ENCODE results near the gene MRM2. TPM values are rescaled to one million over a fixed set of nuclear protein-coding genes. Genes with fewer than 3 reads are reported as not detected.

Gene MRM2
- polyA plus RNA-seq, 2 of the 4 experiments (the other 2 are of a cell fraction), result 35.6 to 44.0 TPM

- WGBS (ENCODE audit: missing lambda C conversion rate), result 97% methylated on average over 18 of the region's 21 CpGs
- ChIA-PET POLR2A (no interaction called here), CTCF (interaction anchor here (0.6 kb wide), 1 partner anchor 14 kb away, joined by 3 read pairs; no protein-coding TSS in a partner anchor)
- no peak overlapping the region for H3K4me2 ChIP-seq
- H3K27ac ChIP-seq, result no peak overlapping the region
- ATAC-seq, result no peak
- no peak for FAIRE-seq
- no peak for TF ChIP-seq SMC3 (IDR thresholded peaks at IDR 0.05)
- no peak for TF ChIP-seq HOXB13 (CRISPR knock-in tag; IDR thresholded peaks at IDR 0.05; ENCODE audit: low read depth)
- no peak for TF ChIP-seq FOXS1 (CRISPR knock-in tag; IDR thresholded peaks at IDR 0.05)
- no peak for TF ChIP-seq TP53 (CRISPR knock-in tag; IDR thresholded peaks at IDR 0.05)
- TF ChIP-seq NPAS2 (CRISPR knock-in tag; IDR thresholded peaks at IDR 0.05; ENCODE audit: borderline replicate concordance), result no peak
- TF ChIP-seq EP300 (IDR thresholded peaks at IDR 0.05), result no peak
- no peak for TF ChIP-seq RCOR1 (IDR thresholded peaks at IDR 0.05; ENCODE audit: low read depth, low read length)
- TF ChIP-seq CHD4 (IDR thresholded peaks at IDR 0.05; ENCODE audit: borderline replicate concordance), result no peak
- TF ChIP-seq FOSB (CRISPR knock-in tag; IDR thresholded peaks at IDR 0.05), result no peak
- TF ChIP-seq, protein P1, sequence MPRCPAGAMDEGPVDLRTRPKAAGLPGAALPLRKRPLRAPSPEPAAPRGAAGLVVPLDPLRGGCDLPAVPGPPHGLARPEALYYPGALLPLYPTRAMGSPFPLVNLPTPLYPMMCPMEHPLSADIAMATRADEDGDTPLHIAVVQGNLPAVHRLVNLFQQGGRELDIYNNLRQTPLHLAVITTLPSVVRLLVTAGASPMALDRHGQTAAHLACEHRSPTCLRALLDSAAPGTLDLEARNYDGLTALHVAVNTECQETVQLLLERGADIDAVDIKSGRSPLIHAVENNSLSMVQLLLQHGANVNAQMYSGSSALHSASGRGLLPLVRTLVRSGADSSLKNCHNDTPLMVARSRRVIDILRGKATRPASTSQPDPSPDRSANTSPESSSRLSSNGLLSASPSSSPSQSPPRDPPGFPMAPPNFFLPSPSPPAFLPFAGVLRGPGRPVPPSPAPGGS (IDR thresholded peaks at IDR 0.05), result no peak
- TF ChIP-seq, protein P2, sequence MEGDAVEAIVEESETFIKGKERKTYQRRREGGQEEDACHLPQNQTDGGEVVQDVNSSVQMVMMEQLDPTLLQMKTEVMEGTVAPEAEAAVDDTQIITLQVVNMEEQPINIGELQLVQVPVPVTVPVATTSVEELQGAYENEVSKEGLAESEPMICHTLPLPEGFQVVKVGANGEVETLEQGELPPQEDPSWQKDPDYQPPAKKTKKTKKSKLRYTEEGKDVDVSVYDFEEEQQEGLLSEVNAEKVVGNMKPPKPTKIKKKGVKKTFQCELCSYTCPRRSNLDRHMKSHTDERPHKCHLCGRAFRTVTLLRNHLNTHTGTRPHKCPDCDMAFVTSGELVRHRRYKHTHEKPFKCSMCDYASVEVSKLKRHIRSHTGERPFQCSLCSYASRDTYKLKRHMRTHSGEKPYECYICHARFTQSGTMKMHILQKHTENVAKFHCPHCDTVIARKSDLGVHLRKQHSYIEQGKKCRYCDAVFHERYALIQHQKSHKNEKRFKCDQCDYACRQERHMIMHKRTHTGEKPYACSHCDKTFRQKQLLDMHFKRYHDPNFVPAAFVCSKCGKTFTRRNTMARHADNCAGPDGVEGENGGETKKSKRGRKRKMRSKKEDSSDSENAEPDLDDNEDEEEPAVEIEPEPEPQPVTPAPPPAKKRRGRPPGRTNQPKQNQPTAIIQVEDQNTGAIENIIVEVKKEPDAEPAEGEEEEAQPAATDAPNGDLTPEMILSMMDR (IDR thresholded peaks at IDR 0.05), result no peak
- TF ChIP-seq, protein P3, sequence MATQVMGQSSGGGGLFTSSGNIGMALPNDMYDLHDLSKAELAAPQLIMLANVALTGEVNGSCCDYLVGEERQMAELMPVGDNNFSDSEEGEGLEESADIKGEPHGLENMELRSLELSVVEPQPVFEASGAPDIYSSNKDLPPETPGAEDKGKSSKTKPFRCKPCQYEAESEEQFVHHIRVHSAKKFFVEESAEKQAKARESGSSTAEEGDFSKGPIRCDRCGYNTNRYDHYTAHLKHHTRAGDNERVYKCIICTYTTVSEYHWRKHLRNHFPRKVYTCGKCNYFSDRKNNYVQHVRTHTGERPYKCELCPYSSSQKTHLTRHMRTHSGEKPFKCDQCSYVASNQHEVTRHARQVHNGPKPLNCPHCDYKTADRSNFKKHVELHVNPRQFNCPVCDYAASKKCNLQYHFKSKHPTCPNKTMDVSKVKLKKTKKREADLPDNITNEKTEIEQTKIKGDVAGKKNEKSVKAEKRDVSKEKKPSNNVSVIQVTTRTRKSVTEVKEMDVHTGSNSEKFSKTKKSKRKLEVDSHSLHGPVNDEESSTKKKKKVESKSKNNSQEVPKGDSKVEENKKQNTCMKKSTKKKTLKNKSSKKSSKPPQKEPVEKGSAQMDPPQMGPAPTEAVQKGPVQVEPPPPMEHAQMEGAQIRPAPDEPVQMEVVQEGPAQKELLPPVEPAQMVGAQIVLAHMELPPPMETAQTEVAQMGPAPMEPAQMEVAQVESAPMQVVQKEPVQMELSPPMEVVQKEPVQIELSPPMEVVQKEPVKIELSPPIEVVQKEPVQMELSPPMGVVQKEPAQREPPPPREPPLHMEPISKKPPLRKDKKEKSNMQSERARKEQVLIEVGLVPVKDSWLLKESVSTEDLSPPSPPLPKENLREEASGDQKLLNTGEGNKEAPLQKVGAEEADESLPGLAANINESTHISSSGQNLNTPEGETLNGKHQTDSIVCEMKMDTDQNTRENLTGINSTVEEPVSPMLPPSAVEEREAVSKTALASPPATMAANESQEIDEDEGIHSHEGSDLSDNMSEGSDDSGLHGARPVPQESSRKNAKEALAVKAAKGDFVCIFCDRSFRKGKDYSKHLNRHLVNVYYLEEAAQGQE (IDR thresholded peaks at IDR 0.05), result no peak
- no peaks in the 10 kb centered on the region for H3K4me1 ChIP-seq
- no peak overlapping the region for H3K4me3 ChIP-seq
- DNase-seq (ENCODE audit: low read depth in 1 of 2, low spot score in 1 of 2), result no peak
- H3K9me3 ChIP-seq, result peaks cover 7% of the 10 kb centered on the region
Measured at GRCh38 chr7:2197436-2198155, 44.4 kb downstream of the MRM2 start.

DNA sequence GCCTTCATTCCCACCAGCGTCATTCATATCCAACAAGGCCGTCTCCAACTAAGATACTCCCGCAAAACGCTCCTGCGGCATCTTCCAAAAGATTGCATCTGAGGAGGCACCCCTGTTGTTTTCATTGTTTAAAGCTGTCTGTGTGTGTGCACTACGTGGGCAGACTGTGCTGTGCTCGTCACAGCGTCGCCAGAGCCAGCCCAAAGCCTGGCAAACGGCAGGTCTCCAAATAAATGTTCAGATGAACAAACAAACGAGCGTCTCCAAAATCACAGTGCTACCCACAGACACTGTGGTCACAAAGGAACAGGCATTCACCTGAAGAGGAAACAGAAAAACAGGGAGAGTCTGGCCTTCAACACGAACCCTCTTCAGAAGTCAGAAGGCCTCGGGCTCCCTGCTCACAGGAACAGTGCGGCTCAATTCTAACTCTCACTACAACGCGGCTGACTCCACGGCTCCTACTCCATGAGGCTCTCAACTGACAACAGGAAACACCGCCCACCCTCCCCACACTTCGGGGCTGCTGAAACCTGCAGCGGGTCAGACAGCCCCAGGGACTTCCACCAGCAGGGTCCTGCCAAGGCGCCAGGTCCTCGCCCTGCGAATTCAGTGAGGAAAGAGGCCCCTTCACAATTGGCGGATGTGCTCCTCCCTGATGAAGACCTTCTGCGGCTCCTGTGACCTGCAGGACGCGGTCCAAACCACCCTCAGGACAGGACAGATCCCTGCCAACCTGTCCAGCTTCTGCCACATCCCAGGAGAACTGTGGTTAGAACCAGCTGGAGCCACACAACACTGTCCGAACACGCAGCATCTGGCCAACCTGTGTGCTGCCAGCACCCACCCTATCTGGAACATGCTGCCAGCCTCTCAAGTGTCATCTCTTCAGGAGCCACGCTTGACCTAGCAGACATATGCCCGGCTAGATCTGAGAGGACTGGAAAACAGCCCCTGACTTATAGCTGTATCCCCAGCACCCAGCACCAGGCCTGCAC lies 45.3 kb downstream of the MRM2 start:
- ChIA-PET CTCF (interaction anchor here (0.6 to 2.6 kb wide), 3 partner anchors 8 to 15 kb away, joined by 3 to 11 read pairs (median 6); no protein-coding TSS in a partner anchor), POLR2A (no interaction called here)
- DNase-seq (ENCODE audit: low read depth in 1 of 2, low spot score in 1 of 2), result no peak
- Histone ChIP-seq H3K9me3 (peaks cover 7% of the 10 kb centered on the region), H3K4me2 (no peak overlapping the region), H3K4me1 (no peaks in the 10 kb centered on the region), H3K4me3 (no peak overlapping the region), H3K27ac (no peak overlapping the region)
- FAIRE-seq, result no peak
- no peak for ATAC-seq
- WGBS (ENCODE audit: missing lambda C conversion rate), result 94% methylated on average over 31 of the region's 32 CpGs
- no peak for TF ChIP-seq CEBPB (IDR thresholded peaks at IDR 0.05)
- no peak for TF ChIP-seq ZNF302 (CRISPR knock-in tag; IDR thresholded peaks at IDR 0.05)
- no peak for TF ChIP-seq FOSL2 (IDR thresholded peaks at IDR 0.05)
- TF ChIP-seq FOSL2 (CRISPR knock-in tag; IDR thresholded peaks at IDR 0.05), result no peak
- no peak for TF ChIP-seq TP53 (CRISPR knock-in tag; IDR thresholded peaks at IDR 0.05)
- TF ChIP-seq HMGXB4 (CRISPR knock-in tag; IDR thresholded peaks at IDR 0.05; ENCODE audit: borderline replicate concordance), result no peak
- TF ChIP-seq PHF8 (IDR thresholded peaks at IDR 0.05; ENCODE audit: borderline replicate concordance, low read depth), result no peak
- no peak for TF ChIP-seq EHF (CRISPR knock-in tag; IDR thresholded peaks at IDR 0.05)
- TF ChIP-seq HEYL (CRISPR knock-in tag; IDR thresholded peaks at IDR 0.05), result no peak
- TF ChIP-seq ZSCAN20 (CRISPR knock-in tag; IDR thresholded peaks at IDR 0.05), result no peak
- TF ChIP-seq, protein P1 (IDR thresholded peaks at IDR 0.05), result no peak
- TF ChIP-seq ZC3H11A (IDR thresholded peaks at IDR 0.05), result no peak
- TF ChIP-seq HOXA7 (CRISPR knock-in tag; IDR thresholded peaks at IDR 0.05), result no peak
- TF ChIP-seq RARB (CRISPR knock-in tag; IDR thresholded peaks at IDR 0.05), result no peak
- no peak for TF ChIP-seq HDAC2 (IDR thresholded peaks at IDR 0.05)
- TF ChIP-seq NPAS2 (CRISPR knock-in tag; IDR thresholded peaks at IDR 0.05; ENCODE audit: borderline replicate concordance), result no peak

Data from A549 (cell line).